ENCODE data around the gene KSR1. TPM values are rescaled to one million over a fixed set of nuclear protein-coding genes. Genes with fewer than 3 reads are reported as not detected.
A peak's percentile ranks its signal among the peaks of the same experiment; 100 is the strongest.
"Not testable (repeated sequence)": the region's sequence is repeated elsewhere in the genome, so short reads cannot be mapped to it uniquely, and the experiment has no call there.

KSR1 gene
- total RNA-seq, 1 donor from 2014 or later: 60.6 TPM

- TF ChIP-seq, protein P1, sequence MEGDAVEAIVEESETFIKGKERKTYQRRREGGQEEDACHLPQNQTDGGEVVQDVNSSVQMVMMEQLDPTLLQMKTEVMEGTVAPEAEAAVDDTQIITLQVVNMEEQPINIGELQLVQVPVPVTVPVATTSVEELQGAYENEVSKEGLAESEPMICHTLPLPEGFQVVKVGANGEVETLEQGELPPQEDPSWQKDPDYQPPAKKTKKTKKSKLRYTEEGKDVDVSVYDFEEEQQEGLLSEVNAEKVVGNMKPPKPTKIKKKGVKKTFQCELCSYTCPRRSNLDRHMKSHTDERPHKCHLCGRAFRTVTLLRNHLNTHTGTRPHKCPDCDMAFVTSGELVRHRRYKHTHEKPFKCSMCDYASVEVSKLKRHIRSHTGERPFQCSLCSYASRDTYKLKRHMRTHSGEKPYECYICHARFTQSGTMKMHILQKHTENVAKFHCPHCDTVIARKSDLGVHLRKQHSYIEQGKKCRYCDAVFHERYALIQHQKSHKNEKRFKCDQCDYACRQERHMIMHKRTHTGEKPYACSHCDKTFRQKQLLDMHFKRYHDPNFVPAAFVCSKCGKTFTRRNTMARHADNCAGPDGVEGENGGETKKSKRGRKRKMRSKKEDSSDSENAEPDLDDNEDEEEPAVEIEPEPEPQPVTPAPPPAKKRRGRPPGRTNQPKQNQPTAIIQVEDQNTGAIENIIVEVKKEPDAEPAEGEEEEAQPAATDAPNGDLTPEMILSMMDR (IDR thresholded peaks at IDR 0.05): no peak
- DNase-seq (ENCODE audit: low spot score): peak; percentile 25
- Mint-ChIP-seq H3K4me3 (ENCODE audit: unreplicated experiment) (no peak overlapping the region), H3K4me1 (ENCODE audit: low read depth) (no peaks in the 10 kb centered on the region), H3K27me3 (ENCODE audit: low read depth) (no peaks in the 10 kb centered on the region), H3K9me3 (ENCODE audit: low read depth) (peaks cover 2% of the 10 kb centered on the region), H3K36me3 (ENCODE audit: low read depth) (no peaks in the 10 kb centered on the region), H3K27ac (ENCODE audit: unreplicated experiment) (no peak overlapping the region)
These were observed 27.3 kb upstream of the KSR1 start for GRCh38 chr17:27428781-27429505.

GRCh38 chr17:27429666-27430382 lies 26.4 kb upstream of the KSR1 start:
- H3K36me3 Mint-ChIP-seq (ENCODE audit: low read depth): no peaks in the 10 kb centered on the region
- H3K4me3 Mint-ChIP-seq (ENCODE audit: unreplicated experiment): no peak overlapping the region
- H3K4me1 Mint-ChIP-seq (ENCODE audit: low read depth): no peaks in the 10 kb centered on the region
- TF ChIP-seq, protein P1 (IDR thresholded peaks at IDR 0.05): no peak
- no peak for DNase-seq (ENCODE audit: low spot score)
- H3K27me3 Mint-ChIP-seq (ENCODE audit: low read depth): no peaks in the 10 kb centered on the region
- H3K9me3 Mint-ChIP-seq (ENCODE audit: low read depth): peaks cover 2% of the 10 kb centered on the region
- H3K27ac Mint-ChIP-seq (ENCODE audit: unreplicated experiment): no peak overlapping the region

GRCh38 chr17:27430383-27430840 lies 25.8 kb upstream of the KSR1 start:
- Mint-ChIP-seq H3K9me3 (ENCODE audit: low read depth) (peaks cover 2% of the 10 kb centered on the region), H3K4me1 (ENCODE audit: low read depth) (no peaks in the 10 kb centered on the region), H3K27me3 (ENCODE audit: low read depth) (no peaks in the 10 kb centered on the region), H3K4me3 (ENCODE audit: unreplicated experiment) (no peak overlapping the region), H3K27ac (ENCODE audit: unreplicated experiment) (no peak overlapping the region), H3K36me3 (ENCODE audit: low read depth) (no peaks in the 10 kb centered on the region)
- TF ChIP-seq, protein P1 (IDR thresholded peaks at IDR 0.05): no peak
- DNase-seq (ENCODE audit: low spot score): no peak

DNA sequence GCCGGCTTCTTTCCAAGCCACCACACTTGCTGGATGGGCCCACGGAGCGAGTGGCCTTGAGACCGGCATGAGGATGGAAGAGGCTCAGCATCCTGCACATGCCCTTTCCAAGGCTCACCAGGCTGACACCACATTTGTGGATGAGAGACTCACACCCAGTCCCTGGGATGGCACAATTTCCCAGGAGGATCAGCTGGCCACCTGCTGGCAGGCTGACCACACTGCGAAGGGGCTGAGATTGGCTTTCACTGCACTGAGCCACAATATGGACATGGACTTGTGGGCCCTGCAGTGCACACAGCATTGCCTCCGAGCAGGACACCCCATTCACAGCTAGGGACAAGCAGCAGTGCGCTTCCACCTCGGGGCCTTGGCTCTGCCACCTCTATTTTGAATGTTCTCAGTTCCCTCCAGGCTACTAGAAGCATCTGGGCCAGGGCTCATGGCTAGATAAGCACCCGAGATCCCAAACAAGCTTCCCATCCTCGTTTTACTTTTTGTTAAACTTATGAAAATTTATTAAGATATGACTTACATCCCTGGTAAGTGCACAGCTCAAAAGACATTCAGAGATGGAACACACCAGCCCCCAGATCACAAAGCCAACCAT lies 25.3 kb upstream of the KSR1 start:
- no peak for DNase-seq (ENCODE audit: low spot score)
- Mint-ChIP-seq H3K27ac (ENCODE audit: unreplicated experiment) (no peak overlapping the region), H3K4me1 (ENCODE audit: low read depth) (no peaks in the 10 kb centered on the region), H3K36me3 (ENCODE audit: low read depth) (no peaks in the 10 kb centered on the region), H3K9me3 (ENCODE audit: low read depth) (peaks cover 2% of the 10 kb centered on the region), H3K27me3 (ENCODE audit: low read depth) (no peaks in the 10 kb centered on the region), H3K4me3 (ENCODE audit: unreplicated experiment) (no peak overlapping the region)
- TF ChIP-seq, protein P1 (IDR thresholded peaks at IDR 0.05): peak; percentile 76

DNA sequence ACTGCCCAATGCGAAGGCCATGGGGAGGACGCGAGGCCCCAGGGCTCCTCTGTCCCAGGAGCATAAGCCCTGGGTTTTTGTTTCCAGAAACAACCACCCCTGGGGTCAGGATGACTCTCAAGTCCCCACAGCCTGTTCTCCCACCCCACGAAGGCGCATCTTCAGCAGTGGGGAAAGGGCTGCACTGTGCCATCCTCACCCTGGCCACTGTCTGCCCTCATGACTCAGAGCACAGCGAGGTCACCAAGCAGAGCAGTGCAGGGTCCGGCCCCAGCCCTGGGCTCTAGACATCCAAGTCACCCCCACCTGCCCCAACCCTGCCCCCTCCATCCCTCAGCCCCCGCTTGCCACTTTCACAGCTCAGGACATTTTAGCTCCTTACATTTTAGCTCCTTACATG lies 22.7 kb upstream of the KSR1 start:
- H3K36me3 Mint-ChIP-seq (ENCODE audit: low read depth): no peaks in the 10 kb centered on the region
- no peaks in the 10 kb centered on the region for H3K27me3 Mint-ChIP-seq (ENCODE audit: low read depth)
- no peaks in the 10 kb centered on the region for H3K4me1 Mint-ChIP-seq (ENCODE audit: low read depth)
- no peak overlapping the region for H3K4me3 Mint-ChIP-seq (ENCODE audit: unreplicated experiment)
- TF ChIP-seq, protein P1 (IDR thresholded peaks at IDR 0.05): no peak
- no peak overlapping the region for H3K27ac Mint-ChIP-seq (ENCODE audit: unreplicated experiment)
- DNase-seq (ENCODE audit: low spot score): no peak
- peaks cover 2% of the 10 kb centered on the region for H3K9me3 Mint-ChIP-seq (ENCODE audit: low read depth)

GRCh38 chr17:27435431-27436070 lies 20.7 kb upstream of the KSR1 start:
- H3K4me1 Mint-ChIP-seq (ENCODE audit: low read depth); H3K4me3 Mint-ChIP-seq (ENCODE audit: unreplicated experiment); H3K27me3 Mint-ChIP-seq (ENCODE audit: low read depth); H3K27ac Mint-ChIP-seq (ENCODE audit: unreplicated experiment); H3K9me3 Mint-ChIP-seq (ENCODE audit: low read depth); DNase-seq (ENCODE audit: low spot score); H3K36me3 Mint-ChIP-seq (ENCODE audit: low read depth): not testable (repeated sequence)
